ENCODE results near the gene GSX1.
"Not testable (repeated sequence)": the region's sequence is repeated elsewhere in the genome, so short reads cannot be mapped to it uniquely, and the experiment has no call there.

GSX1 gene

DNA sequence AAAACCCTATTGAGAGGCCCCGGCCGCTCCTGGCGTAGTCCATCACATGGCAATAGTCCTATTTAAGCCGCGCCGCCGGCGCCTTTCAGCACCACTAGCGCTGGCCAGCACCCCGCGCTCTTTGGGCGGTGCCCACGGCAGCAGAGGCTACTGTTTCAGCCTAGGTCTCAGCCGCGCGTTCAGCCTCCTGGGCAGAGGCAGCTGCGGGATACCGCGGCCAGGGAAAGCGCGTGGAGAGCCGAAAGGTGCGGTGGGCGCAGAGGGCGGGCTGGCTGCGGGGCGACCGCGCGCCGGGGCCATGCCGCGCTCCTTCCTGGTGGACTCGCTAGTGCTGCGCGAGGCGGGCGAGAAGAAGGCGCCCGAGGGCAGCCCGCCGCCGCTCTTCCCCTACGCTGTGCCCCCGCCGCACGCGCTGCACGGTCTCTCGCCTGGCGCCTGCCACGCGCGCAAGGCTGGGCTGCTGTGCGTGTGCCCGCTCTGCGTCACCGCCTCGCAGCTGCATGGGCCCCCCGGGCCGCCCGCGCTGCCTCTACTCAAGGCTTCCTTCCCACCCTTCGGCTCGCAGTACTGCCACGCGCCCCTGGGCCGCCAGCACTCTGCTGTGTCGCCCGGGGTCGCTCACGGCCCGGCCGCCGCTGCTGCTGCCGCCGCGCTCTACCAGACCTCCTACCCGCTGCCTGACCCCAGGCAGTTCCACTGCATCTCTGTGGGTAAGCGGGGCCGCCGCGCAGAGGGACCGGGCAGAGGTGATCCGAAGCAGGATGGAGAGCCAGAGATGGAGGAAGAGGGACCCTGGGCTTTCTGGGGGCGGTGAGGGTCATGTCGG, at the start of gene GSX1:
Gene GSX1 (plus strand): TSS at position 91 of the 826 bp plus-strand sequence. CDS start 208 bp downstream, at position 299.
- peak within 1 kb of the TSS; percentile 43 for H3K4me3 Mint-ChIP-seq
- H3K9me3 Mint-ChIP-seq, result no peaks in the 10 kb centered on the region
- peaks cover 18% of the 10 kb centered on the region for H3K4me1 Mint-ChIP-seq (ENCODE audit: low read depth)
- H3K27me3 Mint-ChIP-seq, result peaks cover 97% of the 10 kb centered on the region
- no peaks in the 10 kb centered on the region for H3K36me3 Mint-ChIP-seq (ENCODE audit: low read depth)
- intact Hi-C loops (cut with micrococcal nuclease), result no loop called here
- H3K27ac Mint-ChIP-seq, result no peak within 1 kb of the TSS

- intact Hi-C loops (cut with micrococcal nuclease), result no loop called here
- Mint-ChIP-seq H3K9me3 (no peaks in the 10 kb centered on the region), H3K27ac (no peak overlapping the region), H3K4me1 (ENCODE audit: low read depth) (no peaks in the 10 kb centered on the region), H3K27me3 (peaks cover 6% of the 10 kb centered on the region), H3K4me3 (no peak overlapping the region), H3K36me3 (ENCODE audit: low read depth) (no peaks in the 10 kb centered on the region)
These were observed 47.5 kb upstream of the GSX1 start for GRCh38 chr13:27744801-27745200.

DNA sequence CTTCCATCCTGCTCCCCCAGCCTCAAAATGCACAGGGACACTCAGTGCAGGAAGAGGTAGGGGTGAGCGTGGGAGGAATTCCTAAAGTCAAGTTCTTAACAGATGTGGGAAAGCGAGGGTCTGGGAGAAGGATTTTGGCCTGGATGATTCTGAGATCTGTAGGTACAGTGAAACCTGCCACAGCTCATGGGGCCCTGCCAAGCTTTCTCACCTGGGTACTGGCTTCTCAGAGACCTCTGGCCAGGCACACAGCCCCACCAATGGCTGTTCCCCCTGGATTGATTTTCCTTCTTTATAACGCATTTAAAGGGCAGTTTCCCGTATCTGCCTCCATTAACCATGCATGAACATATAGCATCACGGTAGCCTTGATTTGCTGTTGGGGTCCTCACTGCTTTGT, 47.0 kb upstream of the GSX1 start:
- no peak overlapping the region for H3K4me3 Mint-ChIP-seq
- no peaks in the 10 kb centered on the region for H3K9me3 Mint-ChIP-seq
- H3K4me1 Mint-ChIP-seq (ENCODE audit: low read depth), result no peaks in the 10 kb centered on the region
- no peak overlapping the region for H3K27ac Mint-ChIP-seq
- H3K36me3 Mint-ChIP-seq (ENCODE audit: low read depth), result no peaks in the 10 kb centered on the region
- intact Hi-C loops (cut with micrococcal nuclease), result no loop called here
- peaks cover 6% of the 10 kb centered on the region for H3K27me3 Mint-ChIP-seq

- H3K36me3 Mint-ChIP-seq (ENCODE audit: low read depth); H3K4me3 Mint-ChIP-seq; intact Hi-C loops (cut with micrococcal nuclease); H3K27ac Mint-ChIP-seq; H3K4me1 Mint-ChIP-seq (ENCODE audit: low read depth); H3K9me3 Mint-ChIP-seq: not testable (repeated sequence)
- H3K27me3 Mint-ChIP-seq, result peaks cover 10% of the 10 kb centered on the region
These were observed 44.1 kb upstream of the GSX1 start for GRCh38 chr13:27748143-27748542.

- Mint-ChIP-seq H3K27me3 (peaks cover 9% of the 10 kb centered on the region), H3K4me3 (no peak overlapping the region), H3K4me1 (ENCODE audit: low read depth) (no peaks in the 10 kb centered on the region), H3K36me3 (ENCODE audit: low read depth) (no peaks in the 10 kb centered on the region), H3K9me3 (peaks cover 9% of the 10 kb centered on the region), H3K27ac (no peak overlapping the region)
- intact Hi-C loops (cut with micrococcal nuclease), result no loop called here
These were observed 40.2 kb upstream of the GSX1 start for GRCh38 chr13:27751953-27752532.

- no peaks in the 10 kb centered on the region for H3K36me3 Mint-ChIP-seq (ENCODE audit: low read depth)
- no peak overlapping the region for H3K27ac Mint-ChIP-seq
- intact Hi-C loops (cut with micrococcal nuclease), result no loop called here
- peaks cover 25% of the 10 kb centered on the region for H3K27me3 Mint-ChIP-seq
- no peaks in the 10 kb centered on the region for H3K9me3 Mint-ChIP-seq
- H3K4me3 Mint-ChIP-seq, result no peak overlapping the region
- no peaks in the 10 kb centered on the region for H3K4me1 Mint-ChIP-seq (ENCODE audit: low read depth)
These were observed 26.6 kb upstream of the GSX1 start for GRCh38 chr13:27765650-27766049.

- Mint-ChIP-seq H3K4me1 (ENCODE audit: low read depth) (no peaks in the 10 kb centered on the region), H3K36me3 (ENCODE audit: low read depth) (no peaks in the 10 kb centered on the region), H3K27ac (no peak overlapping the region), H3K4me3 (no peak overlapping the region), H3K27me3 (peaks cover 23% of the 10 kb centered on the region), H3K9me3 (no peaks in the 10 kb centered on the region)
- intact Hi-C loops (cut with micrococcal nuclease), result no loop called here
These were observed 21.5 kb upstream of the GSX1 start for GRCh38 chr13:27770809-27771208.

- no peak overlapping the region for H3K27ac Mint-ChIP-seq
- H3K27me3 Mint-ChIP-seq, result peaks cover 26% of the 10 kb centered on the region
- no peak overlapping the region for H3K4me3 Mint-ChIP-seq
- H3K36me3 Mint-ChIP-seq (ENCODE audit: low read depth), result no peaks in the 10 kb centered on the region
- intact Hi-C loops (cut with micrococcal nuclease), result no loop called here
- no peaks in the 10 kb centered on the region for H3K4me1 Mint-ChIP-seq (ENCODE audit: low read depth)
- H3K9me3 Mint-ChIP-seq, result no peaks in the 10 kb centered on the region
These were observed 19.4 kb upstream of the GSX1 start for GRCh38 chr13:27772651-27773425.

GRCh38 chr13:27774169-27774568, 18.1 kb upstream of the GSX1 start:
- Mint-ChIP-seq H3K9me3 (no peaks in the 10 kb centered on the region), H3K27ac (no peak overlapping the region), H3K27me3 (peaks cover 26% of the 10 kb centered on the region), H3K4me1 (ENCODE audit: low read depth) (no peaks in the 10 kb centered on the region), H3K36me3 (ENCODE audit: low read depth) (no peaks in the 10 kb centered on the region), H3K4me3 (no peak overlapping the region)
- intact Hi-C loops (cut with micrococcal nuclease), result no loop called here

- Mint-ChIP-seq H3K4me1 (ENCODE audit: low read depth) (no peaks in the 10 kb centered on the region), H3K27me3 (peaks cover 26% of the 10 kb centered on the region), H3K4me3 (no peak overlapping the region), H3K27ac (no peak overlapping the region), H3K9me3 (no peaks in the 10 kb centered on the region), H3K36me3 (ENCODE audit: low read depth) (no peaks in the 10 kb centered on the region)
- intact Hi-C loops (cut with micrococcal nuclease), result no loop called here
These were observed 17.6 kb upstream of the GSX1 start for GRCh38 chr13:27774651-27775050.

DNA sequence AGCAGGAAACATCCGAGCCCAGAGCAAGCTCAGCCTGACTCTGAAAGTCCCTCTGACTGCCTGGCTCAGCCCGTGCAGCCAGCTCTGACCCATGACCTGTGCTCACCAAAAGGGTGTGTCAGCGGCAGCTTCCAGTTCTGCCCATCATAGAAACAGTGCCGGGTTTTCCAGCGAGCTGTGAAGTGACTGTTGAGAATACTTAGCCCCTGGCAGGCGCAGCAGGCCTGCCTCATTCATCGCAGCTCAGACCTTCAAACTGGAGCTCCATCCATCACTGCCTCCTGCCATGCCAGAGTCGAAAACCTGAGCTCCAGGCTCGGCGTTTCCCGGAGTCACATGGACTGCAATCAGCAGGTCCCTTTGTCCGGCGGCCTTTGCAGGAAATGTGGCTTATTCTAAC, 16.3 kb upstream of the GSX1 start:
- no peaks in the 10 kb centered on the region for H3K4me1 Mint-ChIP-seq (ENCODE audit: low read depth)
- peaks cover 31% of the 10 kb centered on the region for H3K27me3 Mint-ChIP-seq
- intact Hi-C loops (cut with micrococcal nuclease), result no loop called here
- H3K4me3 Mint-ChIP-seq, result no peak overlapping the region
- no peaks in the 10 kb centered on the region for H3K36me3 Mint-ChIP-seq (ENCODE audit: low read depth)
- no peaks in the 10 kb centered on the region for H3K9me3 Mint-ChIP-seq
- no peak overlapping the region for H3K27ac Mint-ChIP-seq

GRCh38 chr13:27782151-27782550, 10.1 kb upstream of the GSX1 start:
- no peak overlapping the region for H3K27ac Mint-ChIP-seq
- intact Hi-C loops (cut with micrococcal nuclease), result no loop called here
- no peaks in the 10 kb centered on the region for H3K36me3 Mint-ChIP-seq (ENCODE audit: low read depth)
- no peaks in the 10 kb centered on the region for H3K4me1 Mint-ChIP-seq (ENCODE audit: low read depth)
- no peak overlapping the region for H3K4me3 Mint-ChIP-seq
- peaks cover 41% of the 10 kb centered on the region for H3K27me3 Mint-ChIP-seq
- no peaks in the 10 kb centered on the region for H3K9me3 Mint-ChIP-seq

- H3K9me3 Mint-ChIP-seq, result no peaks in the 10 kb centered on the region
- H3K4me3 Mint-ChIP-seq, result no peak overlapping the region
- no peaks in the 10 kb centered on the region for H3K36me3 Mint-ChIP-seq (ENCODE audit: low read depth)
- H3K27ac Mint-ChIP-seq, result no peak overlapping the region
- H3K27me3 Mint-ChIP-seq, result peaks cover 46% of the 10 kb centered on the region
- intact Hi-C loops (cut with micrococcal nuclease), result no loop called here
- H3K4me1 Mint-ChIP-seq (ENCODE audit: low read depth), result no peaks in the 10 kb centered on the region
These were observed 9.2 kb upstream of the GSX1 start for GRCh38 chr13:27783111-27783510.

DNA sequence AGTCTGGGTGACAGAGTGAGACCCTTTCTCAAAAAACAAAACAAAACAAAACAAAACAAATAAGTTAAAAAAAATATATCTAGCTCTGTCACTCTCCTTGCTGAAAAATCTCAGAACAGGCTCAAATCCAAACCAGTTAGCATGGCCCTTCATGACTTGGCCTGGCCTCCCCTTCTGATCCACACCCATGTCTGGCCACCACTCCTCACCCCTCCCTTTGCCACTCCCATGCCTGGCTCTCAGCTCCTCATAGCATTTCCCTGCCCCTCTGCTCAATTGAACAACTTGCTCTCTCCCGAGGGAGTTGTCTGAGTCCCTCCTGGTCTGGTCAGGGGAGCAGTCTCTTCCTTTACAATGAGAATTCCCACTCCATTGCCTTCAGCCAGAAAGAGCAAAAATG, 4.0 kb upstream of the GSX1 start:
- H3K9me3 Mint-ChIP-seq, result no peaks in the 10 kb centered on the region

More for the DNA sequence above, 4.0 kb upstream of the GSX1 start:
- H3K4me3 Mint-ChIP-seq, result no peak overlapping the region
- intact Hi-C loops (cut with micrococcal nuclease), result no loop called here
- H3K36me3 Mint-ChIP-seq (ENCODE audit: low read depth), result no peaks in the 10 kb centered on the region
- peaks cover 76% of the 10 kb centered on the region for H3K27me3 Mint-ChIP-seq
- peaks cover 18% of the 10 kb centered on the region for H3K4me1 Mint-ChIP-seq (ENCODE audit: low read depth)
- H3K27ac Mint-ChIP-seq, result no peak overlapping the region
